ENCODE data around the gene NR5A2.

GRCh38 chr1:200179781-200180160, 152.3 kb downstream of the NR5A2 start:
- TF ChIP-seq ZNF501 (tag by site-specific recombination; IDR thresholded peaks at IDR 0.05) (no peak), CTCF (tag by site-specific recombination; IDR thresholded peaks at IDR 0.05) (no peak), ZNF513 (tag by site-specific recombination; IDR thresholded peaks at IDR 0.05) (no peak), ZNF266 (tag by site-specific recombination; IDR thresholded peaks at IDR 0.05; ENCODE audit: low read depth) (no peak), TCF7L2 (IDR thresholded peaks at IDR 0.05; ENCODE audit: borderline replicate concordance, low read depth, low read length) (no peak), RBAK (tag by site-specific recombination; IDR thresholded peaks at IDR 0.05) (no peak), ZNF660 (tag by site-specific recombination; IDR thresholded peaks at IDR 0.05) (no peak), ZBTB1 (tag by site-specific recombination; IDR thresholded peaks at IDR 0.05) (no peak), ZBTB10 (tag by site-specific recombination; IDR thresholded peaks at IDR 0.05) (no peak), MEIS1 (CRISPR knock-in tag; IDR thresholded peaks at IDR 0.05; ENCODE audit: borderline replicate concordance) (no peak), EGR2 (tag by site-specific recombination; IDR thresholded peaks at IDR 0.05; ENCODE audit: low read depth) (no peak), ZNF621 (tag by site-specific recombination; IDR thresholded peaks at IDR 0.05) (no peak), BCL11A (tag by site-specific recombination; IDR thresholded peaks at IDR 0.05; ENCODE audit: low read depth) (no peak), ZNF239 (tag by site-specific recombination; IDR thresholded peaks at IDR 0.05) (no peak)

Measured in HEK293 (cell line).